ENCODE data around the gene ARL8A. TPM values are rescaled to one million over a fixed set of nuclear protein-coding genes. Genes with fewer than 3 reads are reported as not detected.

The ARL8A gene
- total RNA-seq, 4 donors from 2014 or later = 36.5 to 68.4 (median 41.3) TPM

DNA sequence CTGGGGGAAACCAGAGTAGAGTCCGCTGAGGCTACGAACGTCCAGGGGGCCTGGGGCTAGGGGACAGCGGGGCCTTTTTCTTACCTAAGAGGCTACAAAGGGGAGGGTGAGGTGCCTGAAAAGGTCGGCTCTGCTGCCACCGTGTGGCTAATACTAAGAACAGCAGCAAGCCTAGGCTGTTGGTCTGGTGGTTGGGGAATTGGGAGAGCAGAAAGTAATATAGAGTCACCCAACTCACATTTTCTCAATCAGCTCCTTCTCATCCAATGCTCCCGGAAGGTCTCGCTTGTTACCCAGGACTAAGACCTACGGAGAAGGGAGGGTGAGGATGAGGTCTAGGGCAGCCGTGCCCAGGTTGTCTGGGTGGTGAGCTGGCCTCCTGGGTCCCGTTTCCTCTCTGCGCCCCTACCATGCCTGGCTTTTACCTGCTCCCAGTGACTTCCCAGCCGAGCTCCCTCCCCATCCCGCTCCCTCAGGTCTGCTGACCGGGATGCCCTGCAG lies 9.3 kb downstream of the ARL8A start:
- intact Hi-C loops (cut with DNase I; ENCODE audit: low total_unique reads) = no loop called here
- TF ChIP-seq POLR2A (IDR thresholded peaks at IDR 0.05) = no peak
- TF ChIP-seq, protein P1, sequence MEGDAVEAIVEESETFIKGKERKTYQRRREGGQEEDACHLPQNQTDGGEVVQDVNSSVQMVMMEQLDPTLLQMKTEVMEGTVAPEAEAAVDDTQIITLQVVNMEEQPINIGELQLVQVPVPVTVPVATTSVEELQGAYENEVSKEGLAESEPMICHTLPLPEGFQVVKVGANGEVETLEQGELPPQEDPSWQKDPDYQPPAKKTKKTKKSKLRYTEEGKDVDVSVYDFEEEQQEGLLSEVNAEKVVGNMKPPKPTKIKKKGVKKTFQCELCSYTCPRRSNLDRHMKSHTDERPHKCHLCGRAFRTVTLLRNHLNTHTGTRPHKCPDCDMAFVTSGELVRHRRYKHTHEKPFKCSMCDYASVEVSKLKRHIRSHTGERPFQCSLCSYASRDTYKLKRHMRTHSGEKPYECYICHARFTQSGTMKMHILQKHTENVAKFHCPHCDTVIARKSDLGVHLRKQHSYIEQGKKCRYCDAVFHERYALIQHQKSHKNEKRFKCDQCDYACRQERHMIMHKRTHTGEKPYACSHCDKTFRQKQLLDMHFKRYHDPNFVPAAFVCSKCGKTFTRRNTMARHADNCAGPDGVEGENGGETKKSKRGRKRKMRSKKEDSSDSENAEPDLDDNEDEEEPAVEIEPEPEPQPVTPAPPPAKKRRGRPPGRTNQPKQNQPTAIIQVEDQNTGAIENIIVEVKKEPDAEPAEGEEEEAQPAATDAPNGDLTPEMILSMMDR (IDR thresholded peaks at IDR 0.05) = no peak
- DNase-seq (ENCODE audit: low spot score in 2 of 2) = no peak
- no peak overlapping the region for H3K4me3 ChIP-seq (ENCODE audit: low read depth, poor library complexity, severe bottlenecking)
- WGBS, 2 donors = 29 to 31% methylated on average over 15 of the region's 15 CpGs

DNA sequence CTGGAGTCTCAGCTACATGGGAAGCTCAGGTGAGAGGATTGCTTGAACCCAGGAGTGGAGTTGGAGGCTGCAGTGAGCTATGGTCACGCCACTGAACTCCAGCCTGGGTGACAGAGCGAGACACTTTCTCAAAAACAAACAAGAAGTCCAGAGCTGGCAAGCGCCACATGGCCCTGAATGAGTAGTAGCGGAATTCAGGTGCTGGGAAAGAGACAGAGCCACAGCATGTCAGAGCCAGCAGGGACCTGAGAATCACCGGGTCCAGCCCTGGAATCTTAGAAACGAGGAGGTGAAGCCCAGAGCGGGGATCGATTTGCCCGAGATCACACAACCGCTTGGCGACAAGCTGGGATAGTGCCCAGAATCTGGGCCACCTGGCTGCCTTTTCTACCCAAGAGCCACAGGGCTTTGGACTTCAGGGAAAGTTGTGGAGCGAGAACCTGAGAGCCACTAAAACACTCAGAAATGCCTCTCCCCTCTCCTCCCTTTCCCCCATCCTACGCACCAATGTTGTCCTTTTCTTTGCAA lies 9.8 kb downstream of the ARL8A start:
- intact Hi-C loops (cut with DNase I; ENCODE audit: low total_unique reads) = loop anchor here (5.0 kb wide), 1 partner anchor 132 kb away; no protein-coding TSS in a partner anchor
- no peak overlapping the region for H3K4me3 ChIP-seq (ENCODE audit: low read depth, poor library complexity, severe bottlenecking)
- no peak for TF ChIP-seq POLR2A (IDR thresholded peaks at IDR 0.05)
- TF ChIP-seq, protein P1 (IDR thresholded peaks at IDR 0.05) = no peak
- WGBS, 2 donors = 68 to 71% methylated on average over 13 of the region's 13 CpGs
- DNase-seq (ENCODE audit: low spot score in 2 of 2) = no peak

DNA sequence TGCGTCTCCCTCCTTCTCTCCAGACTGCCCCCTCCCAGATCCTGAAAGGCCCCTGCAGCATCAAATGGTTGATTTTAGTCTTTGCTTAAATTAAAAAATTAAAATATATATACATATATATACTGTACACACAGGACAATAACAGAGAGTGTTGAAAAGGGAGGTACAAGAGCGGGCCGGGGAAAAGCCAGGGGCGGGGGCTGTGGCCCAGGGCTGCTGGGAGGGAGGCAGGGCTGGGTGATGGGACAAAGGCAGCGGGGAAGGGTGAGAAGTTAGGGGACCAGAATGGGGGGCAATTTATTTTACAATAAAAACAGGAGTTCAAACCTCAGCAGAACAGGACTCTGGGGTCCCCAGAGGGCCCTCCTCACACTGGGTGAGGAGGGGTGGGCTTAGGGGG lies 10.5 kb downstream of the ARL8A start:
- 73 to 79% methylated on average over 5 of the region's 5 CpGs for WGBS, 2 donors
- TF ChIP-seq POLR2A (IDR thresholded peaks at IDR 0.05) = no peak
- TF ChIP-seq, protein P1 (IDR thresholded peaks at IDR 0.05) = no peak
- no peak overlapping the region for H3K4me3 ChIP-seq (ENCODE audit: low read depth, poor library complexity, severe bottlenecking)
- DNase-seq (ENCODE audit: low spot score in 2 of 2) = no peak
- intact Hi-C loops (cut with DNase I; ENCODE audit: low total_unique reads) = loop anchor here (5.0 kb wide), 1 partner anchor 132 kb away; no protein-coding TSS in a partner anchor

DNA sequence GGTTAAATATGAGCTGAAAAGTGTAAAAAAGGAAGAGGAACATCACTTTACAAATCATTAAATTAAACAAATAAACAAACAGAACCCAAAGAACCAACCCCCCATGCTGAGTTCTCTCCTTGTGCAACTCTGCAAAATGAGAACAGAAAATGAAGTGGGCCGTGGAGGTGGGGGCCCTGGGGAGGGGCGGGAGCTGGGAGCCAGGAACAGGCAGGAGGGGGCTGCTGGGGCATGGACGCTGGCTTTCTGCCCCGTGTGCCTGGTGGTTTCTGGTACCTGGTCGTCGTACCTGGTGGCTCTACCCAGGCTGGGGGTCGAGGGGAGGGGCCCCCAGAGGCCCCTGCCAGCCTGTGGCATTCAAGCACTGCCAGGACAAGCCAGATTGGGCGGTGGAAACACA lies 11.0 kb downstream of the ARL8A start:
- intact Hi-C loops (cut with DNase I; ENCODE audit: low total_unique reads) = loop anchor here (5.0 kb wide), 1 partner anchor 131 kb away; no protein-coding TSS in a partner anchor
- TF ChIP-seq POLR2A (IDR thresholded peaks at IDR 0.05) = no peak
- TF ChIP-seq, protein P1 (IDR thresholded peaks at IDR 0.05) = no peak
- H3K4me3 ChIP-seq (ENCODE audit: low read depth, poor library complexity, severe bottlenecking) = no peak overlapping the region
- no peak for DNase-seq (ENCODE audit: low spot score in 2 of 2)
- WGBS, 2 donors = 43 to 51% methylated on average over 8 of the region's 8 CpGs

DNA sequence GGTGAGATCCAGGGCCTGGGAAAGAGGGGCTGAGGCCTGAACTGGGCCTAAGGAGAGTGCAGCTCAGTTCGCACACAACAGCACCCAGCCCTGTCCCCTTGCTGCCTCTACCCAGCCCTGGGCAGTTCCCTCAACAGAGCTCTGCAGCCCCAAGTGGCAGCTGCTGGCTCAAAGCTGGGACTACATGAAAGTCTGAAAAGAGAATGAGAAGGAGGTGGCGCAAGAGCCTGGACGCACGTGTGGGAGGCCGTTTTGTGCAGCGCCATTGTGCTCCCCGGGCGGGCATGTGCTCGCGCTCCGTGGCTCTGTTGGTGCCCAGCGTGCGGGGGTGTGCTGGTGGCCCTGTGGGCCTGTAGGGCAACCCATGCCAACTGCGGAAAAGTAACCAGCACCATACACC lies 11.5 kb downstream of the ARL8A start:
- DNase-seq (ENCODE audit: low spot score in 2 of 2) = no peak
- no peak overlapping the region for H3K4me3 ChIP-seq (ENCODE audit: low read depth, poor library complexity, severe bottlenecking)
- intact Hi-C loops (cut with DNase I; ENCODE audit: low total_unique reads) = loop anchor here (5.0 kb wide), 1 partner anchor 131 kb away; no protein-coding TSS in a partner anchor
- 28 to 51% methylated on average over 14 of the region's 14 CpGs for WGBS, 2 donors
- TF ChIP-seq POLR2A (IDR thresholded peaks at IDR 0.05) = no peak
- TF ChIP-seq, protein P1 (IDR thresholded peaks at IDR 0.05) = no peak

Measured in lower leg skin (tissue), 4 donors.